Mesothelial cell of epicardium (in vitro differentiated cells): ENCODE measurements around the gene OLFML1. TPM values are rescaled to one million over a fixed set of nuclear protein-coding genes. Genes with fewer than 3 reads are reported as not detected.

Source experiments
- DNase-seq, 2 experiments: peaks; one replicate each; pipeline ENCODE4 v3.0.0; 2021; ENCODE audit warnings: low spot score in 2 of 2; ENCODE audit not compliant: unreplicated experiment in 2 of 2
- H3K27ac Mint-ChIP-seq: 2 replicates; pipeline ENCODE4 v1.8.0; 2021; ENCODE audit warnings: mixed read lengths
- H3K27me3 Mint-ChIP-seq: 2 replicates; pipeline ENCODE4 v1.8.0; 2021; ENCODE audit warnings: low read depth, mixed read lengths
- H3K36me3 Mint-ChIP-seq: 2 replicates; pipeline ENCODE4 v1.8.0; 2021; ENCODE audit warnings: mixed read lengths
- H3K4me1 Mint-ChIP-seq: 2 replicates; pipeline ENCODE4 v1.8.0; 2021; ENCODE audit warnings: mixed read lengths
- H3K4me3 Mint-ChIP-seq: 2 replicates; pipeline ENCODE4 v1.8.0; 2021; ENCODE audit warnings: mild to moderate bottlenecking, moderate library complexity, mixed read lengths
- H3K9me3 Mint-ChIP-seq: 2 replicates; pipeline ENCODE4 v1.8.0; 2021; ENCODE audit warnings: mixed read lengths
- CTCF ChIP-seq: fragments of 200-600 bp; sonication (generic); IDR thresholded peaks from one replicate; pipeline ENCODE4 v1.5.0; 2021; ENCODE audit warnings: antibody characterized with exemption; ENCODE audit not compliant: unreplicated experiment
- total RNA-seq: library from RNA; stranded (reverse); gene quantifications from 3 replicates; pipeline ENCODE4 v1.2.1, GENCODE V29; 2021

OLFML1 gene
- total RNA-seq, 1 donor from 2014 or later = 45.3 TPM

DNA sequence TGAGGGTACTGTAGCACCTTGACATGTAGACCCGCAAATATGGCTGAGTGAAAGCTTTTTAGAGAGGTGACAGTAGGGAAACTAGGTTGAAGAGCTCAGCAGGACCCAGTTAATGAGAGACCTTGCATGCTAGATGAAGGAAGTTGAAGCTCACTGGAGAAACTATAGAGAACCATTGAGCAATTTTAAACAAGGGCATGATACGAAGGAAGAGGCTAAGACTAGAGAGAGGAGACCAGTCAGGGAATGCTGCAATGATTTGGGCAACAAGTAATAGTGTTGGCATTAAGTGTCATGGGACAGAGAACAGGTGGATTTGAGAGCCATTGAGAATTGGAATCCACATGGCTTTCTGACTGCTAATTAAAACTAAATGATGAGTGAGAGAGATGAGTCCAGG, 4.1 kb downstream of the OLFML1 start:
- H3K4me3 Mint-ChIP-seq = no peak overlapping the region

GRCh38 chr11:7490054-7490453, 4.7 kb downstream of the OLFML1 start:
- TF ChIP-seq CTCF = no peak
- Mint-ChIP-seq H3K36me3 (peaks cover 18% of the 10 kb centered on the region), H3K27ac (no peak overlapping the region), H3K9me3 (no peaks in the 10 kb centered on the region), H3K4me3 (no peak overlapping the region), H3K4me1 (peaks cover 29% of the 10 kb centered on the region), H3K27me3 (no peaks in the 10 kb centered on the region)
- no peak for DNase-seq

More for the DNA sequence above, 4.1 kb downstream of the OLFML1 start:
- DNase-seq = no peak
- no peaks in the 10 kb centered on the region for H3K27me3 Mint-ChIP-seq
- no peak for TF ChIP-seq CTCF
- H3K9me3 Mint-ChIP-seq = no peaks in the 10 kb centered on the region
- H3K27ac Mint-ChIP-seq = no peak overlapping the region
- H3K36me3 Mint-ChIP-seq = peaks cover 18% of the 10 kb centered on the region
- H3K4me1 Mint-ChIP-seq = peaks cover 35% of the 10 kb centered on the region

DNA sequence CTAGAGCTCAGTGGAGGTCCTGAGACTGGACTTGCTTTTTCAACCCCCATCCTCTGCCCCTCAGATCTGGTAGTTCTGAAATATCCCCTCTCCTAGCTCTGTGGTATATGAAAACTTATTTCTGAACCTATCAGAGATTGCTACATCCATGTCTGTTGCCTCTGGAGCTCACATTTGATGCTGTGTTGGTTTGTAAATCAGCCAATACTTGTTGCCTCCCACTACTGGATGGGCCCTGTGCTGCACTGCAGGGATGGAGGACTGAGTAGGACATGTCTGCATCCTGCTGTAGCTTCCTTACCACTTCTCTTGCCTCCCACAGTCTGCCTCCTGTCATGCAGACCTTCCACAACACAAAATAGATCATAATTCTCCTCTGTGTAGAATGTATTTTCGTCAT, 5.2 kb downstream of the OLFML1 start:
- Mint-ChIP-seq H3K27me3 (no peaks in the 10 kb centered on the region), H3K4me1 (peaks cover 26% of the 10 kb centered on the region), H3K27ac (no peak overlapping the region), H3K4me3 (no peak overlapping the region), H3K36me3 (peaks cover 20% of the 10 kb centered on the region), H3K9me3 (no peaks in the 10 kb centered on the region)
- no peak for DNase-seq
- no peak for TF ChIP-seq CTCF

DNA sequence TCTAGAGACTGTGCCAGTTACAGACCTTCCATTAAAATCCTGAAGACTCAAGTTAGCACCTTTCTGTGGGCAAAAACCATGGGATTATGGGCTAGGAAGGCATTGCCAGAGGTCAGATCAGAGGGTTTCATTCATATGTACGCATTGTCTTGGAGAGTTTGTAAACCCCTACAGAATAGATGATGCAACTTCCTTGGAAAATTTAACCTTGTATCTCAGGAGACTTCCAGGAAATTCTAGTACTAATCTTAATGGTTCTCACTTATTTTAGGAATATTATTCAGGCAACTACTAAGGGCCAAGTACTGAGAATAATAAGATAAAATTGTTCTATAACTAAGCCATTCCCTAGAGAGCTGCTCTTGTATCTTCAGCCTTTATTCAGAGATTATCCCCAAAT, 6.9 kb downstream of the OLFML1 start:
- Mint-ChIP-seq H3K36me3 (peaks cover 23% of the 10 kb centered on the region), H3K4me1 (peaks cover 16% of the 10 kb centered on the region), H3K4me3 (no peak overlapping the region), H3K9me3 (no peaks in the 10 kb centered on the region), H3K27ac (no peak overlapping the region), H3K27me3 (no peaks in the 10 kb centered on the region)
- no peak for TF ChIP-seq CTCF
- DNase-seq = no peak

DNA sequence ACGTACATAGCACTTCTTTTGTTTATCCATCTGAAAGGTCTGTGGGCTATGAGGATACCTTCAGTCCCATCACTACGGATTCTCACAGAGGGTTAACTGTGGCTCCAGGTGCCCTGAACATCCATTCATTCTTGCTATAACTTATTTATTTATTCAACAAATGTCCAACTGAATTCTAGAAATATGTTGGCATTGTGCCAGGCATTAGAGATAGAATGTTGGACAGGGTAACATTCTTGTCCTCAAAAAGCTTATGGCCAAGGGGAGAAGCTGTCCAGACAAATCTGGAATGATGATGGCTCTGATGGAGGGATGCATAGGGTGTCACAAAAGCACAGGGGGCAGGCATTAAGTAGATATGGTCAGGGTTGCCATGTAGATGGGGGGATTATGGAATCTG, 8.4 kb downstream of the OLFML1 start:
- no peaks in the 10 kb centered on the region for H3K27me3 Mint-ChIP-seq
- peaks cover 18% of the 10 kb centered on the region for H3K36me3 Mint-ChIP-seq
- H3K4me1 Mint-ChIP-seq = peaks cover 12% of the 10 kb centered on the region
- H3K9me3 Mint-ChIP-seq = no peaks in the 10 kb centered on the region
- TF ChIP-seq CTCF = no peak
- no peak for DNase-seq
- no peak overlapping the region for H3K4me3 Mint-ChIP-seq
- H3K27ac Mint-ChIP-seq = no peak overlapping the region
